Cerebellar cortex (tissue), 1 donor: ENCODE measurements around the gene HLCS.

Experiments
- DNase-seq: peaks from one replicate; pipeline ENCODE4 v3.0.0-alpha.2; 2015; ENCODE audit warnings: low spot score

The HLCS gene

GRCh38 chr21:36701756-36702621 is 264.5 kb downstream of the HLCS start:
- DNase-seq, result no peak

DNA sequence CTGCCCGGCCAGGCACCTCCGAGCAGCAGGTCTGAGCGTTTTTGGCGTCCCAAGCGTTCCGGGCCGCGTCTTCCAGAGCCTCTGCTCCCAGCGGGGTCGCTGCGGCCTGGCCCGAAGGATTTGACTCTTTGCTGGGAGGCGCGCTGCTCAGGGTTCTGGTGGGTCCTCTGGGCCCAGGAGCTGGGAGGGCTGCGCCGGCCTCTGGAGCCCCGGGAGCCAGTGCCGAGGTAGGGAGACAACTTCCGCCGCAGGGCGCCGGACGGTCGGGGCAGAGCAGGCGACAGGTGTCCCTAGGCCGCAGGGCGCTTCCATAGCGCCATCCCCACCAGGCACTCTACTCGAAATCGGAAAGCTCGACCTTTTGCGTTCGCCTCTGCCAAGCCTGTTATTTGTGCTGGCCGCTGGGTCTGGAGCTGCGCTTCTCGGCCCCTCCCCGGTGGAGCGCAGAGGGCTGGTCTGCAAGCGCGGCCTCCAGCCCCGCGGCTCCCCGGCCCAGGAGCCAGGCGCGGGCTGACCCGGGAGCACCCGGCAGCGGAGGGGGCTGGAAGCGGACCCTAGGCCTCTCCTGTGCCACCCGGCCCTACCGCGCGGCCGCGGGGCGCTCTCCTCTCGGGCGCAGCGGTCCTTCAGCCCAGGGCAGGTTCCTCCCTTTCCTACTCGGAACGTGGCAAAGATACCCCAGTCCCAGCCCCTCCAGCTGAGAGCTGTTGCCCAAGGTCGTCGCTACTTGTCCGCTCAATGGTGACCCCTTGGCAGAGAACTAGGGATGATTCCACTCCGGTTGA is 265.3 kb downstream of the HLCS start:
- DNase-seq, result no peak
